8988T (cell line): ENCODE data around the gene MAP4K5.
"Not testable (repeated sequence)": the region's sequence is repeated elsewhere in the genome, so short reads cannot be mapped to it uniquely, and the experiment has no call there.

Source experiments
- DNase-seq: peaks from one replicate; pipeline ENCODE4 v3.0.0; 2011

The MAP4K5 gene

DNA sequence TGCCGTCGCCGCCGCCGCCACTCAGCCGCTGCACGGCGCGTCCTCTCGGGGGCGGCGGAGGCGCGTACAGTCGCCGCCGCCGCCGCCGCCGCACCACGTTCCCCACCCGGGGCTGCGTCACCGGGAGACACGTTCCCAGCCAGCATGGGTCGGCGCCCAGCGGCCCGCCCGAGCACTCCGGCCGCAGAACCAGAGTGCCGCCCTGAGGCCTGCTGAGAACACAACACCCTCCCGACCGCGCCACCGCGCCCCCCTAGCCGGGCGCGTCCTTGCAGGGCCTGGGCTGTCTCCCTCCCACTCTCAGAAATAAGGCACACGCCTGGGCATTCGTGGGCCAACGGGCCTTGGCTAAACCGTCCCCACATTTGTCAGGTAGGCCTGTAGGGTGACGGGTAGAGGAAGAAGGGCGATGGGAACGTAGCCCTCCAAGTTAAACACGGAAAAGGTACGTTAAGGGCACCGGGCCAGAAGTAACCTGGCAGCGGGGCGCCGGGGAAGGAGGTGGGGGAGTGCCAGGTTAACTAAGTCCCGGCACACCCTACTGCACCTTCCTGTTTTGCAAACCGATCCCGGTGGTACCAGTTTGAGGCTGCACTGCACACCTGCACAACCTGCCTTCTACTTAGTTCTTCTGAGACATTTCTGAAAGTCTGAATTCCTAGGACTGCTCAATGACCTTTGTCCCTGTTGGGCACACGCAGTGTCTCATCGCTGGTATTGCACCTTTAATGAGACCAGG is at the start of gene MAP4K5:
Gene MAP4K5, minus strand, starts transcription at position 68 of the 739 bp plus-strand sequence. CDS start 520 bp downstream, outside the sequence.
- DNase-seq: peak; percentile 75

DNA sequence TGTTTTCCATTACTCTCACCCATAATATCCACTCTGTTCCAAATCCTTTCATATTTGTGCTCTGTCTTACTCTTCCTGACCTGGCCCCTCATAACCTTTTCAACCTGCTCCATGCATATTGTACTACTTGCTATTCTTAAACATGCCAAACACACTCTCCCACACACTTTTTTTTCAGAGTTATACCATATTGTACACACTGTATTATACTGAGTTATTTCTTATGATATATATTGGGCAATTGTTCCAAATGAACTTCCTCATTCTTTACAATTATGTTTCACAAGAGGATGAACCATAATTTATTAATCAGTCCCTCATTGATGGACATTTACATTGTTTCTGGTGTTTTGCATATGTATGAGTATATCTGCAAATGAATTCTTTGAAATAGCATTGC is 46.1 kb upstream of the MAP4K5 start:
- no peak for DNase-seq

DNA sequence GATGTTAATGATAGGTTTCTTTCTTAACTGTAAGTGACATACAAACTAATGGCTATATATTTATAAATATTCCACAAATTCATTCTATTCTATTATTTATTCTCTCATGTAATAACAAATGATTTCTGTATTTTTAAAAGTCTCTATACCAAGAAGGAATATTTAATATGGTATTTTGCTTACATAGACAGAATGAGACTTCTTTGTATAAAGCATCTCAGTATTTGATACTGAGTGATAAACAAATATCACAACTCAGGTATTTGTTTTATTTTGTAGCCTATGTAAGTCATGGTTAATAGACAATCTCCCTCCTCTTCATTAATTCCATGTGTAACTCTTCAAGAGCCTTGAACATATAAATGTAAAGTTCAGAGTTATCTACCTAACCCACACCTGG is 45.6 kb upstream of the MAP4K5 start:
- no peak for DNase-seq

DNA sequence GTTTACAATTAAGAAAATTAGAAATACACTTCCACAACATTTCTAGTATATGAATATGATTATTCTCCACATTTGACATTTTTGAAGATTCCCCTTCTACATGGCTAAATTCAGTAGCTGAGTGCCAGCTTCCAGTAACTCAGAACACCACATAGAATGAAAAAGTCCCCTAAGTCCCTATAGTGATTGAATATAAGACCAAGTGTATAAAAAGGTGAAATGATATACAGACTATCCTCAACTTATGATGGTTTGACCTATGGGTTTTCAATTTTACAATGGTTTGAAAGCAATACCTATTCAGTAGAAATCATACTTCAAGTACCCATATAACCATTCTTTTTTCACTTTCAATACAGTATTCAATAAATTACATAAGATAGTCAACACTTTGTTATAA is 43.4 kb upstream of the MAP4K5 start:
- DNase-seq: no peak

DNA sequence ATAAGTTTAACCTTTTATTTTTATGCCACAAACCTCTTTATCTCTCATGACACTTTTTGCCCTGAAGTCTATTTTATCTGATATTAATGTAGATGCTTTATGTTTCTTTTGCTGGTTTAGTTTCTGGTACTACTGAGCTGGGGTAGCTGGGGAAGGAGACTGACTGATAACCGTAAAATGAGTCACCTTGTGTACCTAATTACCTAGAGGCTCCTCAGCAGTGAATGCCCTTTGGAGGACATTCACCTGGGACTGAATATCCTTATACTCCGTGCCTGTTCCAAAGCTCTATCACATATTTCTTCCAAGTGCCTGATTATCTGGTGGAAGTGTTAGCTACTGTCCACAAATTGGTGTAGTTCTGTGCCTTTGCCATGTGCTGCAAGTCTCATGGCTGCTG is 41.5 kb upstream of the MAP4K5 start:
- DNase-seq: no peak

DNA sequence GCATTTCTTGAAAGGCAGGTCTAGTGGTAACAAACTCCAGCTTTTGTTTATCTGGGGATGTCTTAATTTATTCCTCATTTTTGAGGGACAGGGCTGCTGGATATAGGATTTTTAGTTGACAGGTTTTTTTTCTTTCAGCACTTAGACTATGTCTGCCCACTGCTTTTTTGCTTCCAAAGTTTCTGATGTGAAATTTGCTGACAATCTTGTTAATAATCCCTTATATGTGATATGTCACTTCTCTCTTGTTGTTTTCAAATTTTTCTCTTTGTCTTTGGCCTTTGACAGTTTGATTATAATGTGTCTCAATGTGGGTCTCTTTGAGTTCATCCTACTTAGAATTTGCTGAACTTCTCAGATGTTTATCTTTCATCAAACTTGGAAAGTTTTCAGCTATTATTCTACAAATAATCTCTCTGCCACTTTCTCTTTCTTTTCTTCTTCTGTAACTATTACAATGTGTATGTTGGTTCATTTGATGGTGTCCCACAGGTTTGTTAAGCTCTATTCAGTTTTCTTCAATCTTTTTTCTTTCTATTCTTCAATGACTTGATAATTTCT is 37.4 kb upstream of the MAP4K5 start:
- no peak for DNase-seq

DNA sequence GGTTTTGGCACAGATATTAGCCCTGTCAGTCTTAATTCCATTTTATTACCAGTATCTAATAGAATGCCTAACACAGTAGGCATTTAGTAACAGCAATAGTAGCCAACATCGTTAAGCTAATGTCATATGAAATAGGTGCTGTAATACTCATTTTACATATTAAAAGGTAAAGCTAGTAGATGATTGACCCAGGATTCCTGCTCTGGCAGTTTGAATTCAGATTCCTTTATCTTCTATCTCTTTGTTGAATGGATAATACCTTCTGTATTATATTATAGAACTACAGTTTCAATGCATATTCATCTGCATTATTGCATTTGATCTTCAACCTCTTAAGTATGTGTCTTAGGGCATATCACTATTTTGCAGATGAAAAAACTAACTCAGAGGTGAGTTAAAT is 30.5 kb upstream of the MAP4K5 start:
- DNase-seq: no peak

DNA sequence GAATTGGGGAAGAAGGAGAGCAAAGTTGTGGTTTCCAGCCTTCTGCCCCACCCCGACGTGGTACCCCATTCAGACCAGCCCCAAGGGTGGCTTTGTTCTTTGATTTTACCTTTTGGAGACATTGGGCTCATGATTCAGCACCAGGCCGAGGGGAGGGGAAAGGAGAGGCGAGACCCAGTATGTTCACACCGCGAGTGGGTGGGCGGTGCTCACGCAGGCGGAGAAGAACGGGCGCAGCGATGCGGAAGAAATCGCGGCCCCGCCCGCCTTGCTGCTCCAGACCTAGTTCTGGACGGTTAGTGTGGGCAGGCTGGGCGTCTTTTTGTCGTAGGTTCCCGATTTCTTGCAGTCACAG is 28.5 kb upstream of the MAP4K5 start:
- peak; percentile 11 for DNase-seq

DNA sequence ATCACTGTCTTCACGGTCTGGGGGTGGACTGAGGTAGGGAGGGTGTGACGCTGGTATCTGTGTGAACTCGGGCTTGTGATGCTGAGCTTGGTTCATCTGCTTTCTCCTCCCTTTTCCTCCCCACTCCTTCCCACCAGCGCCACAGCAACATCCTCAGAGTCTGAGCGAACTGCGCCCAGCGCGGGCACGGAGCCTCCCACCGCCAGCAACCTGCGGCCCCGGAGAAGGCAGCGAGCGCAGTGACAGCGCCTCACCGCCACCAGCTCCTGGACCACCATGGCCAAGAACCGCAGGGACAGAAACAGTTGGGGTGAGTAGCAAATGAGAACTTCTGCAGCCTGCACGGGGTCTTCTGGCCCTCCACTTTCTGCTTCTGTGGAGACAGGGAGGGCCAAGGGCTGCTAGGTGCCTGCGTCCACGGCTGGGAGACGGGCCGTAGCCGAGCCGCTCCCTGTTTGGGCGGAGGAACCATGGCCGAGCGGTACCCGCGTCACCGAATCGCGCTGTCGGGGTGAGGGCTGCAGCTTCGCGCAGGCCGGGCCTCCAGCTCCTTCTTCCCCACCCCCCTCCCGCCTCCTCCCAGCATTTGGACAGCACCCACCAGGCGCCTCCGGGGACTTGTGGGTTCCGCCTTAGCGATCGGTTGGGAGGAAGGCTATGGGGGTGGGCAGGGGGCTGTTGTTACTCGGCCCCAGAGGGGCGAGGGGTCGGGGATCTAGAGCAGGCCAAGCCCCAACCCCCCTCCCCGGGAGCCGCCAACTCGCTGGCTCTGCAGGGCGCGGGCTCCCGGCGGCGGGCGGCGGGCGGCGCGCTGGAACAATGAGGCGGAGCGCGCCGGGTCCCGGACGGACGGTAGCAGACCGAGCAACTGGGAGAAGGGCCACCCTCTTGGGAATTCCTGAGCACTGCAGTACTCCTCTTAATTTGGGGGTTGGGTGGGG is 27.9 kb upstream of the MAP4K5 start, which contains the start of gene ATL1:
Gene ATL1, plus strand, starts transcription at position 156 of the 941 bp plus-strand sequence. Its CDS starts 121 bp downstream, at position 277.
- DNase-seq: peak; percentile 46

DNA sequence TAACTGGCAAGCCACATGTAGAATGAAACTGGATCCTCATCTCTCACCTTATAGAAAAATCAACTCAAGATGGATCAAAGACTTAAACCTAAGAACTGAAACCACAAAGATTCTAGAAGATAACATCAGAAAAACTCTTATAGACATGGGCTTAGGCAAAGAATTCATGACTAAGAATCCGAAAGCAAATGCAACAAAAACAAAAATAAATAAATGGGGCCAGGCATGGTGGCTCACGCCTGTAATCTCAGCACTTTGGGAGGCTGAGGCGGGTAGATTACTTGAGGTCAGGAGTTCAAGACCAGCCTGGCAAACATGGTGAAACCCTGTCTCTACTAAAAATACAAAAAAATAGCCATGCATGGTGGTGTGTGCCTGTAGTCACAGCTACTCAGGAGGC is 20.4 kb upstream of the MAP4K5 start:
- DNase-seq: not testable (repeated sequence)

DNA sequence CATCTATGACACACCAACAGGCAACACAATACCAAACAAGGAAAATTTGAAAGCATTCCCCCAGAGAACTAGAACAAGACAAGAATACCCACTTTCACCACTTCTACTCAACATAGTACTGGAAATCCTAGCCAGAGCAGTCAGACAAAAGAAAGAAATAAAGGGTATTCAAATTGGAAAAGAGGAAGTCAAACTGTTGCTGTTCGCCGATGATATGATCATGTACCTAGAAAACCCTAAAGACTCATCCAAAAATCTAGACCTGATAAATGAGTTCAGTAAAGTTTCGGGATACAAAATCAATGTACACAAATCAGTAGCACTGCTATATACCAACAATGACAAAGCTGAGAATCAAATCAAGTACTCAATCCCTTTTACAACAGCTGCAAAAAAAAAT is 19.5 kb upstream of the MAP4K5 start:
- no peak for DNase-seq

DNA sequence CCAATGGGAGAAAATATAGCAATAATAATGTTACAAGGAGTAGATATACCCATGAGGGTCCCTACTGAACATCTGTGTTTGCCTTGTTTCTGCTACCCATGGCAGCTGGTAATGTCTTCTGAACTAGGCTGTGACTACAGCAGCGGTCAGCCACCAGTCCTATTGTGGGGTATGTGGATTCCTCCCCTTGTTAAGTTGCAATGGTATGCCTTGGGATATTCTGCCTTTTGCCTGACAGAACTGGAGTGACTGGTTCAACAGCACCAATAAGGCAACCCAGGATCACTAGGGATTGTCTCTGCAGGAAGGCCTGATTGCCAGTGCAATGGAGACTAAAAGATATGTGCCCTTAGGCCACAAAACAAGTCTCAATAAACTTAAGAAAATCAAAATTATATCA is 17.9 kb upstream of the MAP4K5 start:
- DNase-seq: no peak

DNA sequence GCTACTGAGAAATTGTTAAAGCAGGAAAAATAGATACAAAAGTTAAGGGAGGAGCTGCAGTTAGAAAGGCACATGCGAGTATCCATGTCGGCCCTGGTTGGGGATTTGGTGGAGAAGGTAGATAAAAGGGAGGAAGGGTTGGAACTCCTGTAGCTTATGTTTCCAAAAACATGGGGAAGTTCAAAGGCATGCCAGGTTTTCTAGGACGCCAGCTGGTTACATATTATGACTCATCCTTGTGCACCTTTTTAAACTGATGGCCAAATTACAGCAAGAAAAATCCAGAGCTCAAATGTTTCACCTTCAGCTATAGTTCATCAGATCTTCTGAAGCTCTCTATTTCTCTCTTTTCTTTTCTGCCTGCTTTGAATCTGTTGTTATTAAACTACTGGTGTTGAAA is 13.2 kb upstream of the MAP4K5 start:
- no peak for DNase-seq

DNA sequence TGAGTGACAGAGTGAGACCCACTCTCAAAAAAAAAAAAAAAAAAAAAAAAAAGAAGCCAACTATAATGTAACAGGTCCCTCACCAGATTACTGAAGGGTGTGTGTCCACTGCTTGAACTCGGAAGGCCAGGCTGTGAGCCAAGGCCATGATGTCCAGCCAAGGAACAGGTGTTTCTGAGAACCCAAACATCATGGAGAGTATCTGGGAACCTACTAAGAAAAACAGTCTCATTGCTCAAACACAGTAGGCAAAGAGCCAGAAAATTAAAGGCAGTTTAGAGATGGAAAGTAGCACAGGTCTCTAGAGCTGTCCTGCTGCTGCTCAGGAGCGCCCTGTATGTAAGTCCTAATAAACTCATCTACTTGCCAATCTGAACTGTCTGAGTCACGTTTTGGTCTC is 12.5 kb upstream of the MAP4K5 start:
- no peak for DNase-seq

DNA sequence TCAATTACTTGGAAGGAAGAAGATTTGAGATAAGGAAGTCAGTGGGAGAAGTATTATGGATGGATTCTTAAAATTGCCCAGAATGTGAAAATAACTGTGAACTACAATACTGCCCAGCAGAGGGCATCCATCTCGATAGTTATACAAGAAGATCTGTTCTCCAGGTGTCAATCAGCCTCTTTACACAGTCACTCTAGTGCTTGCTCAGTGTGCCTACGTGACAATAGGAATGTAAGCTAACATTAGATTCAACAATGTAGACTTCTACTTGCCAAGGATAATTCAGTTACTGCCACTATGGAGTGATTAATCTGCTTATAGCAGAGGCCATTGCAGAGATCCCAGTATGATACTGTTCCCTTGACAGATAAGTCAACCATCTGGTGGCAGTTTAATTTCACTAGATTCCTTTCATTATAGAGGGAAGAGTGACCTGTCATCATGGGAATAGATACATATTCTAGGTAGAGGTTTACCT is 10.6 kb upstream of the MAP4K5 start:
- no peak for DNase-seq

DNA sequence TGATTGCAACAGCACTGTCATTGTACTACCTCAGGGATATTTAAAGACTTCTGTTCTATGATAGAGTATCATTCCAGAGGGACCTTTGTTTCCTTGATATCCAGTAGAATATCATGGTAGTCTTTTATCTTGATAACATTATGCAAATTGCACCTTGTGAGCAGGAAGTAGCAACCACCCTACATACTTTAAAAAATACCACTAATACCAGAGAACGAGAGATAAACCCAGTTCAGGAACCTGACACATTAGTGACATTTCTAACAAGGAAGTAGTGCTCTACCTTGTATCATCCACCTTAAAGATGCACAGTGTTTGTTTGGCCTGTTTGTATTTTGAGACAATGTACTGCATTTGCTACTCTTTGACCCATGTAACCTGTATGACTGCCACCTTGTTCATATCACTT is 8.8 kb upstream of the MAP4K5 start:
- DNase-seq: no peak

DNA sequence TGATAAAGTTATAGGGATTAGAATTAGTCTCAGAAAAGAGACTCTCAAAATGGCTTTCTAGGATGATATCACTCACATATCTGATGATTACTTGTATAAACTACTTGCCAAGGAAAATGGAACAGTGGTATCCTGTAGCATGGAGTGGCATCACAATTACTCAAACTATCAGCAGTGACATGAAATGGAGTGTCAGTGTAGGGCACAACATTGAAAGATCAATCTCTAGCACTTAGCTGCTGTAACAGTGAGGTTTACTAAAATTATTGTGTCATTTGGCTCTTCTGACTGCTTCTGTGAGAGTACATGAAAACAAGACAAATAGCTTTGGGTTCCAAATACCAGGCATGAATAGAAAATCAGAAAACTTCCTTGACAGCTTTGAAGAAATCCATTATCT is 6.7 kb upstream of the MAP4K5 start:
- no peak for DNase-seq

DNA sequence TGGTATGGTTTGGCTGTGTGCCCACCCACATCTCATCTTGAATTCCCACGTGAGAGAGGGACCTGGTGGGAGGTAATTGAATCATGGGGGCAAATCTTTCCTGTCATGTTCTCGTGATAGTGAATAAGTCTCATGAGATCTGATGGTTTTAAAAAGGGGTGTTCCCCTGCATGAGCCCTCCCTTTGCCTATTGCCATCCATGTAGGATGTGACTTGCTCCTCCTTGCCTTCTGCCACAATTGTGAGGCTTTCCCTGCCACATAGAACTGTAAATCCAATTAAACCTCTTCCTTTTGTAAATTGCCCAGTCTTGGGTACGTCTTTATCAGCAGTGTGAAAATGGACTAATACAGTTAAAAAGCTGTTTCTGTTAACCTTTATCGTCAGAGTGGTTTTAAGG is 5.7 kb upstream of the MAP4K5 start:
- DNase-seq: not testable (repeated sequence)

DNA sequence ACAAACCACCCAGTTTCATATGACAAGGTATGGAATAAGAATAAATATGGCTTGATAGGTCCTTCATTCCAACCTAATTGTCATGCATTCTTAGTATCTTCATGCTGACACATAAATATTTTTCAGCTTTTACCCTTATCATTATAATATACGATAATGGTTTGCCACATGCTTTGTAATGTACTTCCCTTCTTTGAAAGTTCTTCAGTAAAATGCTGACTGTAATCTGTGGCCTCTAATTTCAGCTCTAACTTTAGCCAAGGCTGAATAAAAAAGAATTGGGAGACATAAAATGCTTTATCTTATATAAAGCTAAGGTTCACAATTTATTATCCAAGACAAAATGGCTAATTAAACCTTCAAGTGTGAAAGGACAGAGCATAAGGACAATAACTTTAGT is 2.6 kb upstream of the MAP4K5 start:
- DNase-seq: no peak

DNA sequence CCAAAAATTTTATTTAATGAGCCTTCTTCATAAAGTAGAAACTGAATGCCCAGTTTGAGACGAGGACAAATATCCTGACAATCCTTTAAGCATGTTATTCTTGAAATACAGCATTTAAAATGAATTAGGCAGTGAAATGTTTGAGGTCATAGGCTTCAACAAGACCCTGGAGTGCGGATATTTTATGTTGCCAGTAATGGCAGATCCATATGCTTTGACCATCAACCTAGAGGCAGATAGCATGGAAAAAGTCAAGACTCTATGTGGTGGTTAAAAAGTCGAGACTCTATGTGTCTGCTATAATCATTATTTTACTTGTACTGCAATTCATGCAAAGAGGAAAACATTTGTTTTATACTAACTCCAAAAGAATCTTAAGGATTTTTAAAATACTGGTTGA is 2.0 kb upstream of the MAP4K5 start:
- DNase-seq: no peak

DNA sequence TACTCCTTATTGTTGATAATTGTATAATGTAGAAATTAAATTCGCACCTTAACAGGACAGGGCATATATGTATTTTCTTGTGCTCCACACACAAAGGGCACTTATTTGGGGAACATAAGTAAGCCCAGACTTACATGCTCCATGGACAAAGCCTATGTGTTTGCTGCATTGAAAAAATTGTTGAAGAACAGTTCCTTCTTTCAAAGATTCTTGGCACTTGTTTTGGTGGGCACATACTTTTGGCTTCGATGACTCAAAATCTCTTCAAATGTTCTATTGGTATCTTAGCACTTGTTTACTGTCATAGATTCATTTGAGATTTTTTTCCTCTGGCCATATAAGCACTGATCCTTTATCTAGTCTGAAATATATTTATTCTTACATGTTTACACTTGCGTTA is 1.4 kb upstream of the MAP4K5 start:
- no peak for DNase-seq

DNA sequence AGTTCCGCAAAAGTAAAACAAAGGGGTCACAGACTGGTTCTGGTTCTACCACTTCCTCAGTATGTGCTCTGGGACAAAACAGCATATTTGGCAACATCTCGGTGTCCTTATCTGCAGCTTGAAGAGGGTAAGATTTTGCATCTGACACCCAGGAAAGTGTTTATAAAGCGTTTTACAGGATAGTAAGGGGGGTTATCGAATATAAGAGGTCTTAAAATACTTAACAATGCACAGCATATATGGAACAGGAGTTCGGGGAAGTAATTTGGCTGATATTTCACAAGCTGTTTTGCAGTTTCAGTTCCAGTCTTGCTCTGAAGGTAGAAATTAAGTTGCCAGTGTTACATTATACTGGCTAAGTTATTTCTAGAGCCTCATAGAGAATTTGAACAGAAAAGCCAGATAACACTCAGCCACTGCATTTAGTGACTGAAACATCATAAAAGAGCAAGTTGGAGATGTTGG is 904 bp upstream of the MAP4K5 start:
- DNase-seq: no peak
